AG10803 (cell line): Measurements from ENCODE around the gene MRGPRG.
A peak's percentile ranks its signal among the peaks of the same experiment; 100 is the strongest.

Experiments
- DNase-seq: peaks from one replicate; pipeline ENCODE4 v3.0.0; 2010; ENCODE audit warnings: low read depth
- H3K4me3 ChIP-seq: 2 replicates; pipeline ENCODE4 v1.5.1; 2011; ENCODE audit warnings: mild to moderate bottlenecking, low read length, control low read depth
- TF ChIP-seq, protein P1 (sequence below): conservative IDR thresholded peaks from 2 replicates; pipeline ENCODE4 v1.5.1; 2011; ENCODE audit warnings: mild to moderate bottlenecking, low read length, control low read depth, inconsistent platforms

MRGPRG gene

DNA sequence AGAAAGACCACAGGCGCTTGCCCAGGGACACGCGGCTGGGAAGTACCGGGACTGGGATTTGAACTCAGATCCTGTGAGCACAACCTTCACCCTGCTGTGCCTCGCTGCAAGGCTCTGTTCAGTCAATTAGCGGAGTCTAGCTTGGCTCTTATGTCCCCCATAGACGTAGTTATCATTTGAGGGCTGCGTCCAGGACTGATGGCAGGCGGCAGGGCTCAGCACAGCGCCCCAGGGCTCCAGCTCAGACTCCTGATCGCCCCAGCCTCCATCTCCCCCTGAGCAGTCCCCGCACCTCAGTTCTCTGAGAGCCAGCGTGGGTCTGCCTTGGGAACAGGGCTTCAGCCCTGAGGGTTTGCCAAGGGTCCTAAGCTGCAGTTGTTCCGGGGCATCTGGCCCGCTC is 19.8 kb downstream of the MRGPRG start:
- DNase-seq = no peak
- H3K4me3 ChIP-seq = no peak overlapping the region
- TF ChIP-seq, protein P1, sequence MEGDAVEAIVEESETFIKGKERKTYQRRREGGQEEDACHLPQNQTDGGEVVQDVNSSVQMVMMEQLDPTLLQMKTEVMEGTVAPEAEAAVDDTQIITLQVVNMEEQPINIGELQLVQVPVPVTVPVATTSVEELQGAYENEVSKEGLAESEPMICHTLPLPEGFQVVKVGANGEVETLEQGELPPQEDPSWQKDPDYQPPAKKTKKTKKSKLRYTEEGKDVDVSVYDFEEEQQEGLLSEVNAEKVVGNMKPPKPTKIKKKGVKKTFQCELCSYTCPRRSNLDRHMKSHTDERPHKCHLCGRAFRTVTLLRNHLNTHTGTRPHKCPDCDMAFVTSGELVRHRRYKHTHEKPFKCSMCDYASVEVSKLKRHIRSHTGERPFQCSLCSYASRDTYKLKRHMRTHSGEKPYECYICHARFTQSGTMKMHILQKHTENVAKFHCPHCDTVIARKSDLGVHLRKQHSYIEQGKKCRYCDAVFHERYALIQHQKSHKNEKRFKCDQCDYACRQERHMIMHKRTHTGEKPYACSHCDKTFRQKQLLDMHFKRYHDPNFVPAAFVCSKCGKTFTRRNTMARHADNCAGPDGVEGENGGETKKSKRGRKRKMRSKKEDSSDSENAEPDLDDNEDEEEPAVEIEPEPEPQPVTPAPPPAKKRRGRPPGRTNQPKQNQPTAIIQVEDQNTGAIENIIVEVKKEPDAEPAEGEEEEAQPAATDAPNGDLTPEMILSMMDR = no peak

DNA sequence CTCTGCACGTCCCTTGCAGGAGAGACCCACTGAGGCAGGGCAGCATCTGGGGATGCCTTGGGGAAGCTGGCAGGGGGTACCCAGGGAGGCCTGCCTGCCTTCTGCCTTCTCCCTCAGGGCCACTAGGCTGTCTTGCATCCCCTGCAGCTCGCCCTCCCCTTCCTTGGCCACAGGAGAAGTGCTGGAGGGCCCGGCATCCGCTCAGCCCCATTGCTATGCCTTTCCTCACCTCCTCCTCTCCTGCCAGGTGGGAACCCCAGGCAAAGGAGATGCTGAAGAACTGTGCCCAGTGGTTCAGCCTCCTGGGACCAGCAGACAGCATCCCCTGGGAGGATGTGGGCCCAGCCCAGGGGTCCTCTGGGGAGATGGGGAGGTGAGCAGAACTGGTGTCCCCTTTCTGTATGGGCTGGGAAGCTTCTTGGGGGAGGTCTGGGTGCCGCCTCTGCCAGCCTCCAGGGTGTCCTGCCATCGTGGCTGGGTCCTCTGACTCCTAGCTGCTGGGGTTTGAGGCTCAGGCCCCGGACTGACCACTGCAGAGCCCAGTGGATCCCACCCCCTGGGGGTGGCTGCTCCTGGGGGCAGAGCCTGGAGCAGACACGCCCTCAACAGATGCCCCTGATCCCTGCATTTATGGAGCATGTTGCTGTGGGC is 20.6 kb downstream of the MRGPRG start:
- TF ChIP-seq, protein P1 = no peak
- DNase-seq = no peak
- no peak overlapping the region for H3K4me3 ChIP-seq

DNA sequence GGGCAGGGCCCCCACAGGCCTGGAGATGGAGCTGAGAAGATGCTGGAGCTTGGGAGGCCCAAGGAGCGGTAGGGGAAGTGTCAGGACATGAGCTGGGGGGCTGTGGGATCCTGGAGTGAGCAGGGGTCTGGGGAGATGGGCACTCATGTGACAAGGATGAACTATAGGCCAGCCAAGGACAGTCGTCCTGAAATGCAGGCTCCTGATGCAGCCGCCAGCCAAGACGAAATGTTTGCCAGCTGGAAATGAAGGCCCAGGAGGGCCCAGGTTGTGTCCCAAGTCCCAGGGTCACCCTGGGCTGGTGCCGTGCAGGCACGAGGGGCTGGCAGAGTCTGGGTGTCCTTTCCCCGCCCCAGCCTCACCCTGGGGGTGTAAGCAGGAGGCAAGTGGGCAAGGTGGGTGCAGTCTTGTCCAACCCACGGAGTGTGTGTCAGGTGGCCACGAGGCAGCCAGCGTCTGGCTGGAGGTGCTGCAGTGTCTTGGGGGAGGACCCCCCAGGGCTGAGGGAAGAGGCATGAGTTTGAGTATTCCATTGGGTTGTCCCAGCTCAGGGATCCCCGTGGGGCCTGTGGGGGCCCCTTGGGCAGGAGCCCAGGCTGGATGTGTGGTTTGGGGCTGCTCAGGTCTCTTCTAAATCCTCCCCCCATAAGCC is 21.4 kb downstream of the MRGPRG start:
- no peak overlapping the region for H3K4me3 ChIP-seq
- DNase-seq = no peak
- TF ChIP-seq, protein P1 = no peak

DNA sequence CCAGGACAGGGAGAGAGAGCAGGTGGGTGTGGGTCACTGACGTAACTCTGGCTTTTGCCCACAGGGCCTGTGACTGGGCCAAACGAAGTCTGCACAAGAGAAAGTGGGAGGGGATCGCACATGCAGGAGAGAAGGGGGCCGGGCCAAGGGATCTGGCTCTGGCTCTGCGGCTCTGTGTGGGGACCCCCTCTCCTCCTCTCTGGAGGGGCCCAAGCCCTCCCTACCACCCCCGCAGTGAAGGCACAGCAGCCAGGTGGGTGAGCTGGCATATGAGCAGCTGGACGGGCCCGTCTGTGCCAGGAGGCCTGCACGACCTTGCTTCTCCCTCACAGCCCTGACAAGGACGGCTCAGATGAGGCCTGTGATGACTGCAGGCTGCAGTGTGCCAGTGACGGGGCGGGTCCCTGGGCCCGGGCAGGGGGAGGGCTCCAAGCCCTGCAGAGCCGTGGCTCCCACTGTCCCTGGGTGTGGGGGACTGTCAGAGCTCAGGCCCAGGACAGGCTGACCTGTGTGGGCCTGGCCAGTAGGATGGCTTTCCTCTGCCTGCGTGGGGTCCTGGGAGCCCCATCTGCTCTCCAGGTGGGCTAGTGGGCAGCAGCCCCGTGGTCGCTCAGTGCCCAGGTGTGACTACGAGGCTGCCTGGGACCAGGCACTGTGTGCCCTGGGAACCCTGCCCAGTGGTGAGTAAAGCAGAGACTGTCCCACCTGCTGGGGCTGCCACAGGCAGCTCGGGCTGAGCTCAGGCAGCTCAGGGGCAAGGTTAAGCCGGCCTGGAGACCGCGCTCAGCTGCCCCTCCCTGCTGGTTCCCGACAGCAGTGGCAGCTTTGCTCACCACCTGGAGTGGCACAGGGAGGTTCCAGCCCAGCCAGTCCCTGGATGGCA is 22.2 kb downstream of the MRGPRG start:
- no peak for DNase-seq
- no peak overlapping the region for H3K4me3 ChIP-seq
- TF ChIP-seq, protein P1 = no peak

DNA sequence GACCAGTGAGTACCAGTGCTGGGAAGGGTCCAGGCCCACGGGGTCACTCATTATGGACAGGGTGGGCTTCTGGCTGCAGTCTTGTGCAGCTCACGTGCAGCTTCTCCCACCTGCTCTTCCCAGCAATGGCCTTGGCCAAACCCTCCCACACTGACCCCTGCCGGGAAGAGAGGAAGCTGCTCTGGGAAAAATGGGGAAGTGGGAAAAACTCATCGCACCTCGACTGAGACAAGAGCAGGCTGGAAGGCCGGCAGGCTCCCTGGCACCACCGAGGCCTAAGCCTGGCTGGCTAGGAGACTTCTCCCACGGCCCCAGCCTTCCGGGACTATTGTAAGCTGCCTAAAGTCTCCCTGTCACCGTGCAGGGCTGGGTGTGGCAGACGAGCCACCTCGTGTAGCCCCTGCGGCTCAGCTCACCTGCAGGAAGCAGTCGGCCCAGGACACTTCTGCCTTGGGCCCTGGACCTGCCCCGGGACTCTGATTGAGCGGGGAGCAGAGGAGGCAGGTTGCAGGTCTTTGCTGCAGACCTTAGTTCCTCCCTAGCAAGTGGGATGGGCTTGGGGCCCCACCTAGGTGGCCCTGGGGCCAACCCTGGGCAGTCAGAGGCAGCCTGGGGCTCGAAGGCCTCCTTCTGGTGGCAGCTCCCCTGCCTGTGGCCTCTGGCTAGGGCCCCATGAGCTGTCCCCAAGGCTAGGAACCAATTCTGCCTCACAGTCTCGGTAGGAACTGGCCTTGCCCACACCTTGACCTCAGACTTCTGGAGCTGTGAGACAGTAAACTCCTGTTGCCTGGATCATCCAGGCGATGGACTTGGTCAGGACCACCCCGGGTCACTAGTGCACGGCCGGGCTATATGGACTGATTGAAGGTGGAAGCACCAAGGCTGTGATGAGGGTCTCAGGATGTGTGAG is 23.1 kb downstream of the MRGPRG start:
- no peak overlapping the region for H3K4me3 ChIP-seq
- TF ChIP-seq, protein P1 = peak; percentile 60
- DNase-seq = peak; percentile 15

DNA sequence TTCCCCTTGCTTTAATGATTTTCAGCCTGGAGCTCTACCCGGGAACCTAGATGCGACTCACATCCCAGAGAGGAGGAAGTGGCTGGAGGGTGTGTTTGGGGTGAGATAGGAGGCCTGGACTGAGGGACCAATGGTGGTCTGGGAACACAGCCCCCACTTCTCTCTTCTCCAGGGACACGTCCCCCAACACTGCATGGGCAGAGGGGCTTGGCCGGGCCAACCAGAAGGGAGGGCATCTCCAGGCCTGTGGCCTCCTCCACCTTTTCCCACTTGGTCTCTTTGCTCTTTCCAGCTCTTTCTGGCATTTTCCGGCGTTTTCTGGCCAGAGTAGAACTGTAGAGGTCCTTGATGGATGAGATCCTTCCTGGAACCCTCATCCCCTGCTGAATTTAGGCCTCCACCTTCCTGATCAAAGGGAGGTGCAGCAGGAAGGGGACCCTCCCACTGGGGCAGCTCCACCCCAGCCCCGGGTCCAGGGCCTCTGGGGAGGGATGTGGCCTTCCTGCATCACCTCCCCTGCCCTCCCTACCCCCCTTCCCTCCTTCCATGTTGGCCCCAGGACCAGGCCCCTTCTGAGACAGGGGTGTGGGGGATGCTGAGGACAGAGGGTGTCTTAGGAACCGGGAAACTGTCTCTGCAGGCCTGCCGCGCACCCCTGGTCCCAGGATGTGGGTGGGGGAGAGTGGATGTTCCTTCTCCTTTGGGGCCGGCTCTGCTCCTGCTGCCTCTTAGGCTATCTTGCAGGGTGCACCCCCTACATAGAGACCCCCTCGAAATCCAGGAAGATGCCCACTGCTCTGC is 24.4 kb downstream of the MRGPRG start:
- TF ChIP-seq, protein P1 = no peak
- DNase-seq = no peak

More for the DNA sequence above, 24.4 kb downstream of the MRGPRG start:
- H3K4me3 ChIP-seq = no peak overlapping the region
